GM12878 (cell line): ENCODE results near the gene TMEM212. TPM values are rescaled to one million over a fixed set of nuclear protein-coding genes. Genes with fewer than 3 reads are reported as not detected.

Experiments
- CHD2 ChIP-seq: IDR thresholded peaks from 2 replicates; pipeline ENCODE4 v1.6.1; 2011; ENCODE audit warnings: low read depth, low read length, improper control_type of control experiment, borderline replicate concordance
- CUX1 ChIP-seq: IDR thresholded peaks from 2 replicates; pipeline ENCODE4 v1.6.1; 2012; ENCODE audit warnings: improper control_type of control experiment, low read depth, low read length; ENCODE audit not compliant: insufficient replicate concordance
- IRF5 ChIP-seq: fragments of 450-650 bp; IDR thresholded peaks from 2 replicates; pipeline ENCODE4 v1.6.1; 2017; ENCODE audit warnings: borderline replicate concordance
- KDM1A ChIP-seq: fragments of 200-600 bp; sonication (generic); IDR thresholded peaks from 2 replicates; pipeline ENCODE4 v1.6.1; 2016; ENCODE audit warnings: borderline replicate concordance
- SIX5 ChIP-seq: IDR thresholded peaks from 2 replicates; pipeline ENCODE4 v1.6.1; 2011; ENCODE audit warnings: mild to moderate bottlenecking, low read depth, low read length, moderate library complexity; ENCODE audit not compliant: severe bottlenecking
- ZNF592 ChIP-seq: fragments of 450-650 bp; IDR thresholded peaks from 2 replicates; pipeline ENCODE4 v1.6.1; 2017; ENCODE audit warnings: mild to moderate bottlenecking, moderate library complexity
- polyA plus RNA-seq, 11 experiments: library from polyadenylated mRNA; depleted of rRNA in 4 of 11; unstranded in 6 of 11; stranded (reverse) in 5 of 11; fragments of >200 nt; fragmentation: Nextera tagmentation in 4 of 11; fragmentation: Illumina TruSeq in 1 of 11; extraction: Ambion mirVana in 4 of 11; extraction: Trizol in 1 of 11; gene quantifications; 1 replicate in 1 of 11; 2 replicates in 10 of 11; pipeline versions ENCODE4 v1.2.1 to v1.2.3, GENCODE V29; 2011 to 2016; ENCODE audit warnings: inconsistent platforms in 2 of 11, missing spikeins in 2 of 11, low read depth in 1 of 11
- total RNA-seq, 4 experiments: library from RNA; depleted of rRNA in 3 of 4; stranded (reverse); fragments of >200 nt in 3 of 4; fragmentation: Illumina TruSeq in 1 of 4; extraction: Trizol in 1 of 4; gene quantifications; 2 replicates each; pipeline versions ENCODE4 v1.2.1 to v1.2.3, GENCODE V29; 2013 to 2021
- TF ChIP-seq, protein P1 (sequence below): fragments of 450-650 bp; IDR thresholded peaks from 2 replicates; pipeline ENCODE4 v1.6.1; 2017; ENCODE audit warnings: low read depth, mild to moderate bottlenecking, moderate library complexity
- TF ChIP-seq, protein P2 (sequence below): fragments of 450-650 bp; IDR thresholded peaks from 2 replicates; pipeline ENCODE4 v1.6.1; 2014; ENCODE audit warnings: mild to moderate bottlenecking

Gene TMEM212
- total and polyA plus RNA-seq, 10 of the 15 experiments (the other 5 are each of a cell fraction or from before 2014, with no cell fraction given): not detected

- TF ChIP-seq, protein P1, sequence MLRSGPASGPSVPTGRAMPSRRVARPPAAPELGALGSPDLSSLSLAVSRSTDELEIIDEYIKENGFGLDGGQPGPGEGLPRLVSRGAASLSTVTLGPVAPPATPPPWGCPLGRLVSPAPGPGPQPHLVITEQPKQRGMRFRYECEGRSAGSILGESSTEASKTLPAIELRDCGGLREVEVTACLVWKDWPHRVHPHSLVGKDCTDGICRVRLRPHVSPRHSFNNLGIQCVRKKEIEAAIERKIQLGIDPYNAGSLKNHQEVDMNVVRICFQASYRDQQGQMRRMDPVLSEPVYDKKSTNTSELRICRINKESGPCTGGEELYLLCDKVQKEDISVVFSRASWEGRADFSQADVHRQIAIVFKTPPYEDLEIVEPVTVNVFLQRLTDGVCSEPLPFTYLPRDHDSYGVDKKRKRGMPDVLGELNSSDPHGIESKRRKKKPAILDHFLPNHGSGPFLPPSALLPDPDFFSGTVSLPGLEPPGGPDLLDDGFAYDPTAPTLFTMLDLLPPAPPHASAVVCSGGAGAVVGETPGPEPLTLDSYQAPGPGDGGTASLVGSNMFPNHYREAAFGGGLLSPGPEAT: peak; percentile 88
- TF ChIP-seq SIX5: no peak
- no peak for TF ChIP-seq IRF5
- TF ChIP-seq CUX1: peak; percentile 88
- TF ChIP-seq, protein P2, sequence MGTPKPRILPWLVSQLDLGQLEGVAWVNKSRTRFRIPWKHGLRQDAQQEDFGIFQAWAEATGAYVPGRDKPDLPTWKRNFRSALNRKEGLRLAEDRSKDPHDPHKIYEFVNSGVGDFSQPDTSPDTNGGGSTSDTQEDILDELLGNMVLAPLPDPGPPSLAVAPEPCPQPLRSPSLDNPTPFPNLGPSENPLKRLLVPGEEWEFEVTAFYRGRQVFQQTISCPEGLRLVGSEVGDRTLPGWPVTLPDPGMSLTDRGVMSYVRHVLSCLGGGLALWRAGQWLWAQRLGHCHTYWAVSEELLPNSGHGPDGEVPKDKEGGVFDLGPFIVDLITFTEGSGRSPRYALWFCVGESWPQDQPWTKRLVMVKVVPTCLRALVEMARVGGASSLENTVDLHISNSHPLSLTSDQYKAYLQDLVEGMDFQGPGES: no peak
- TF ChIP-seq KDM1A: no peak
- TF ChIP-seq ZNF592: no peak; the same call in 1 of the 2 replicates
- TF ChIP-seq CHD2: no peak
These were observed 29.2 kb upstream of the TMEM212 start (continued) for GRCh38 chr3:171813897-171814460.
